Erythroblast (primary cell): Measurements from ENCODE around the gene TTC39B.
"Not testable (repeated sequence)": the region's sequence is repeated elsewhere in the genome, so short reads cannot be mapped to it uniquely, and the experiment has no call there.

Experiments used
- DNase-seq, 2 experiments: peaks; one replicate each; lab custom pipeline; 2025; lab: John Stamatoyannopoulos, UW
- GATA1 ChIP-seq: IDR thresholded peaks from 2 replicates; pipeline ENCODE4 v1.6.1; 2011; ENCODE audit warnings: low read depth, mild to moderate bottlenecking, control low read depth, low read length, moderate library complexity
- POLR2A ChIP-seq: IDR thresholded peaks from 2 replicates; pipeline ENCODE4 v1.6.1; 2011; ENCODE audit warnings: mild to moderate bottlenecking, low read length

TTC39B gene

GRCh38 chr9:15238646-15239045 is 68.4 kb downstream of the TTC39B start:
- no peak for DNase-seq

GRCh38 chr9:15235658-15236057 is 71.4 kb downstream of the TTC39B start:
- TF ChIP-seq GATA1 (no peak), POLR2A (no peak)

More at GRCh38 chr9:15238646-15239045, 68.4 kb downstream of the TTC39B start:
- no peak for TF ChIP-seq POLR2A
- no peak for TF ChIP-seq GATA1

GRCh38 chr9:15233941-15234490 is 73.0 kb downstream of the TTC39B start:
- not testable (repeated sequence) for DNase-seq

More at GRCh38 chr9:15235658-15236057, 71.4 kb downstream of the TTC39B start:
- no peak for DNase-seq

GRCh38 chr9:15232706-15233280 is 74.2 kb downstream of the TTC39B start:
- DNase-seq: not testable (repeated sequence)

GRCh38 chr9:15231788-15232635 is 75.0 kb downstream of the TTC39B start:
- peak; percentile 37 to 52 for DNase-seq
- no peak for TF ChIP-seq POLR2A
- TF ChIP-seq GATA1: no peak

GRCh38 chr9:15229409-15229808 is 77.6 kb downstream of the TTC39B start:
- DNase-seq: no peak
- TF ChIP-seq GATA1: no peak
- no peak for TF ChIP-seq POLR2A

- DNase-seq: no peak
- TF ChIP-seq GATA1 (no peak), POLR2A (no peak)
These were observed 79.5 kb downstream of the TTC39B start for GRCh38 chr9:15227491-15227890.

- DNase-seq: no peak
- TF ChIP-seq GATA1 (no peak), POLR2A (no peak)
These were observed 81.4 kb downstream of the TTC39B start for GRCh38 chr9:15225564-15226126.

- TF ChIP-seq GATA1: no peak
- TF ChIP-seq POLR2A: no peak
- DNase-seq: no peak
These were observed 84.7 kb downstream of the TTC39B start for GRCh38 chr9:15222313-15222712.

- no peak for DNase-seq
- TF ChIP-seq POLR2A (no peak), GATA1 (no peak)
These were observed 85.3 kb downstream of the TTC39B start for GRCh38 chr9:15221746-15222145.

- TF ChIP-seq POLR2A (no peak), GATA1 (no peak)
- no peak for DNase-seq
These were observed 86.2 kb downstream of the TTC39B start for GRCh38 chr9:15220658-15221318.

- TF ChIP-seq POLR2A (no peak), GATA1 (no peak)
- DNase-seq: no peak
These were observed 87.5 kb downstream of the TTC39B start for GRCh38 chr9:15219546-15219945.

- no peak for DNase-seq
These were observed 88.0 kb downstream of the TTC39B start for GRCh38 chr9:15218994-15219393.

More at GRCh38 chr9:15218994-15219393, 88.0 kb downstream of the TTC39B start:
- TF ChIP-seq GATA1 (no peak), POLR2A (no peak)
